ENCODE data around the gene HOXA9. TPM values are rescaled to one million over a fixed set of nuclear protein-coding genes. Genes with fewer than 3 reads are reported as not detected.

The HOXA9 gene
- total and polyA plus RNA-seq, 4 donors: 0.02 to 0.70 TPM; not detected in 2

DNA sequence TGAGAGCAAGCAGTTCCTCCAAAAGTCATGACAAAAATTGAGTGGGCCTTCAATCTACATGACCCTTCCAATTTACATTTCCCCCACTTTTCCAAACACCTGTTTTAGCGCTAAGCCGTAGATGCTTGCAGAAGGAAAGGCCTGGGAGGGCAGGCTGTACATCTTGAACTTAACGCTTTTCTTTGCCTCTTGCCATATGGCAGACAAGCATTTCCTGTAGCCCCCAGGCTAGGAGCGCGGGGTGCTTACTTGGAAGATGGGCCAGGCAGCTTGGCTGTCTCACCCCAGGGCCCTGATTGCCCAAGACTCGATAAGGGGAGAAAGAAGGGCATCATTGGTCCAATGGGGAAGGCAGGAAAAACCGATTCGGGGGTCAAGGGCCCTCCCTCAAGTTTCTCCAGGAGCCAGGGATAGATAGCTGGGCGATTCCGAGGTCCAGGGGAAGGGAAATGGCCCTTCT lies 7.0 kb upstream of the HOXA9 start:
- no peak for TF ChIP-seq FOXA2 (IDR thresholded peaks at IDR 0.05)
- TF ChIP-seq, protein P1, sequence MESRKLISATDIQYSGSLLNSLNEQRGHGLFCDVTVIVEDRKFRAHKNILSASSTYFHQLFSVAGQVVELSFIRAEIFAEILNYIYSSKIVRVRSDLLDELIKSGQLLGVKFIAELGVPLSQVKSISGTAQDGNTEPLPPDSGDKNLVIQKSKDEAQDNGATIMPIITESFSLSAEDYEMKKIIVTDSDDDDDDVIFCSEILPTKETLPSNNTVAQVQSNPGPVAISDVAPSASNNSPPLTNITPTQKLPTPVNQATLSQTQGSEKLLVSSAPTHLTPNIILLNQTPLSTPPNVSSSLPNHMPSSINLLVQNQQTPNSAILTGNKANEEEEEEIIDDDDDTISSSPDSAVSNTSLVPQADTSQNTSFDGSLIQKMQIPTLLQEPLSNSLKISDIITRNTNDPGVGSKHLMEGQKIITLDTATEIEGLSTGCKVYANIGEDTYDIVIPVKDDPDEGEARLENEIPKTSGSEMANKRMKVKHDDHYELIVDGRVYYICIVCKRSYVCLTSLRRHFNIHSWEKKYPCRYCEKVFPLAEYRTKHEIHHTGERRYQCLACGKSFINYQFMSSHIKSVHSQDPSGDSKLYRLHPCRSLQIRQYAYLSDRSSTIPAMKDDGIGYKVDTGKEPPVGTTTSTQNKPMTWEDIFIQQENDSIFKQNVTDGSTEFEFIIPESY (IDR thresholded peaks at IDR 0.05): no peak
- Histone ChIP-seq H3K9ac (ENCODE audit: low read depth in 1 of 2, low read length in 2 of 2) (no peak overlapping the region), H3K27ac (ENCODE audit: low read depth in 1 of 2, low read length in 2 of 2) (no peak overlapping the region), H3K4me3 (ENCODE audit: low read depth in 1 of 3, low read length in 3 of 3) (no peak overlapping the region), H3K4me1 (ENCODE audit: control insufficient read depth in 4 of 4, insufficient read depth in 4 of 4, low read length in 3 of 4) (peaks cover 9 to 15% (median 12%) of the 10 kb centered on the region in 4 donors), H3K27me3 (ENCODE audit: control insufficient read depth in 4 of 4, insufficient read depth in 4 of 4, low read length in 3 of 4) (peaks cover 12 to 64% (median 32%) of the 10 kb centered on the region in 4 donors), H3K9me3 (ENCODE audit: control insufficient read depth in 4 of 4, low read length in 3 of 4) (peaks cover 0 to 2% (median under 1%) of the 10 kb centered on the region in 4 donors), H3K36me3 (ENCODE audit: control insufficient read depth in 4 of 4, insufficient read depth in 3 of 4, low read depth in 1 of 4, low read length in 3 of 4) (no peaks in the 10 kb centered on the region)
- WGBS: 8% methylated on average over 10 of the region's 10 CpGs
- no peak for DNase-seq (ENCODE audit: low spot score)

DNA sequence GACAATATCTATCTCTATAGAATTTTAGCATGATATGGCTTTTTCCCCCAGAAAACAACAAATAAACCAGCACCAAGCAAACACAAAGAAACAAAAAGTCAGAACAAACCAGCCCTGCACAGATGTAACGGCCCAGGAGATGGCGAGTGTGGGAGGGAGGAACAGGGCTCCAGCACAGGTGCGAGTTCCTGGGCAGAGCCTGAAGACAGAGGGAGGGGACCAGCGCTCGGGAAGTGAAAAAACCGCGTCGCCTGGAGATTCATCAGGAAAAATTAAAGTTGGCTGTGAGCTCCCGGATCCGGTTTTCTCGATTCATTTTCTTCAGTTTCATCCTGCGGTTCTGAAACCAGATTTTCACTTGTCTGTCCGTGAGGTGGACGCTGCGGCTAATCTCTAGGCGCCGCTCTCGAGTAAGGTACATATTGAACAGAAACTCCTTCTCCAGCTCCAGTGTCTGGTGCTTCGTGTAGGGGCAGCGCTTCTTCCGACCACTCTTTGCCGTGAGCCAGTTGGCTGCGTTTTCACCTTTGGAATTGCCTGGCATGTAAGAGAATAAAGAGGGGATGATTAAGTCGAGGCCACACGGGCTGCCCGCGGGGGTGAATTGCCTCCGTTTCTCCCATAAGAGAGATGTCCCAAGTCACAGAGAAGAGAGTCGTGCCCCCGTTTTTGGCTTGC lies 6.4 kb upstream of the HOXA9 start:
- TF ChIP-seq FOXA1 (IDR thresholded peaks at IDR 0.05): no peak
- Histone ChIP-seq H3K9ac (ENCODE audit: low read depth in 1 of 2, low read length in 2 of 2) (no peak overlapping the region), H3K4me1 (ENCODE audit: control insufficient read depth in 4 of 4, insufficient read depth in 4 of 4, low read length in 3 of 4) (peaks cover 9 to 15% (median 12%) of the 10 kb centered on the region in 4 donors), H3K36me3 (ENCODE audit: control insufficient read depth in 4 of 4, insufficient read depth in 3 of 4, low read depth in 1 of 4, low read length in 3 of 4) (no peaks in the 10 kb centered on the region), H3K27me3 (ENCODE audit: control insufficient read depth in 4 of 4, insufficient read depth in 4 of 4, low read length in 3 of 4) (peaks cover 8 to 61% (median 34%) of the 10 kb centered on the region in 4 donors), H3K4me3 (ENCODE audit: low read depth in 1 of 3, low read length in 3 of 3) (no peak overlapping the region), H3K9me3 (ENCODE audit: control insufficient read depth in 4 of 4, low read length in 3 of 4) (peaks cover 0 to 2% (median under 1%) of the 10 kb centered on the region in 4 donors), H3K27ac (ENCODE audit: low read depth in 1 of 2, low read length in 2 of 2) (no peak overlapping the region)
- WGBS: 7% methylated on average over 30 of the region's 30 CpGs
- DNase-seq (ENCODE audit: low spot score): no peak

DNA sequence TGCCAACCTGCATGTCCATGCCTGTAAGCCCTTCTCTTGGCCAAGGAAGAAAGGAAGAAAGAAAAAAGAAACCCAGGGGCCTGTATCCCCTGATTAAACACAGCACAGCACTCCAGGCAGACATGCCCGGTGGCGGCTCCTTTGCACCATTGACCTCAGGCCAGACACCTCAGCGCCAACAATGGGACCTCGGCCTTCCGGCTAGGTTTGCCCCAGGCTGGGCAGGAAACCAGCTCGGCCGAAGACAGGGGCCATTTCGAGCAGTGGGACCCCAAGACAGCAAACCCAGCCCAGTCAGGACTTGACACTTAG lies 5.9 kb upstream of the HOXA9 start:
- Histone ChIP-seq H3K27ac (ENCODE audit: low read depth in 1 of 2, low read length in 2 of 2) (no peak overlapping the region), H3K9ac (ENCODE audit: low read depth in 1 of 2, low read length in 2 of 2) (no peak overlapping the region)
- 8% methylated on average over 8 of the region's 8 CpGs for WGBS

More for the DNA sequence above, 5.9 kb upstream of the HOXA9 start:
- Histone ChIP-seq H3K9me3 (ENCODE audit: control insufficient read depth in 4 of 4, low read length in 3 of 4) (peaks cover 0 to 2% (median under 1%) of the 10 kb centered on the region in 4 donors), H3K4me1 (ENCODE audit: control insufficient read depth in 4 of 4, insufficient read depth in 4 of 4, low read length in 3 of 4) (peaks cover 9 to 15% (median 15%) of the 10 kb centered on the region in 4 donors), H3K27me3 (ENCODE audit: control insufficient read depth in 4 of 4, insufficient read depth in 4 of 4, low read length in 3 of 4) (peaks cover 8 to 58% (median 35%) of the 10 kb centered on the region in 4 donors), H3K36me3 (ENCODE audit: control insufficient read depth in 4 of 4, insufficient read depth in 3 of 4, low read depth in 1 of 4, low read length in 3 of 4) (no peaks in the 10 kb centered on the region), H3K4me3 (ENCODE audit: low read depth in 1 of 3, low read length in 3 of 3) (no peak overlapping the region)
- no peak for DNase-seq (ENCODE audit: low spot score)
- TF ChIP-seq, protein P2, sequence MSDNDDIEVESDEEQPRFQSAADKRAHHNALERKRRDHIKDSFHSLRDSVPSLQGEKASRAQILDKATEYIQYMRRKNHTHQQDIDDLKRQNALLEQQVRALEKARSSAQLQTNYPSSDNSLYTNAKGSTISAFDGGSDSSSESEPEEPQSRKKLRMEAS (IDR thresholded peaks at IDR 0.05): no peak
- no peak for TF ChIP-seq GABPA (IDR thresholded peaks at IDR 0.05 in 1 of 2, conservative IDR thresholded peaks at IDR 0.05 in 1 of 2)
- no peak for TF ChIP-seq JUND (IDR thresholded peaks at IDR 0.05)
- no peak for TF ChIP-seq YY1 (IDR thresholded peaks at IDR 0.05)
- no peak for TF ChIP-seq SP1 (IDR thresholded peaks at IDR 0.05)
- TF ChIP-seq HNF4G (IDR thresholded peaks at IDR 0.05): no peak
- no peak for TF ChIP-seq NR2F2 (IDR thresholded peaks at IDR 0.05)
- TF ChIP-seq, protein P1 (IDR thresholded peaks at IDR 0.05): no peak
- TF ChIP-seq RXRA (IDR thresholded peaks at IDR 0.05): no peak
- no peak for TF ChIP-seq RAD21 (IDR thresholded peaks at IDR 0.05)
- TF ChIP-seq, protein P3, sequence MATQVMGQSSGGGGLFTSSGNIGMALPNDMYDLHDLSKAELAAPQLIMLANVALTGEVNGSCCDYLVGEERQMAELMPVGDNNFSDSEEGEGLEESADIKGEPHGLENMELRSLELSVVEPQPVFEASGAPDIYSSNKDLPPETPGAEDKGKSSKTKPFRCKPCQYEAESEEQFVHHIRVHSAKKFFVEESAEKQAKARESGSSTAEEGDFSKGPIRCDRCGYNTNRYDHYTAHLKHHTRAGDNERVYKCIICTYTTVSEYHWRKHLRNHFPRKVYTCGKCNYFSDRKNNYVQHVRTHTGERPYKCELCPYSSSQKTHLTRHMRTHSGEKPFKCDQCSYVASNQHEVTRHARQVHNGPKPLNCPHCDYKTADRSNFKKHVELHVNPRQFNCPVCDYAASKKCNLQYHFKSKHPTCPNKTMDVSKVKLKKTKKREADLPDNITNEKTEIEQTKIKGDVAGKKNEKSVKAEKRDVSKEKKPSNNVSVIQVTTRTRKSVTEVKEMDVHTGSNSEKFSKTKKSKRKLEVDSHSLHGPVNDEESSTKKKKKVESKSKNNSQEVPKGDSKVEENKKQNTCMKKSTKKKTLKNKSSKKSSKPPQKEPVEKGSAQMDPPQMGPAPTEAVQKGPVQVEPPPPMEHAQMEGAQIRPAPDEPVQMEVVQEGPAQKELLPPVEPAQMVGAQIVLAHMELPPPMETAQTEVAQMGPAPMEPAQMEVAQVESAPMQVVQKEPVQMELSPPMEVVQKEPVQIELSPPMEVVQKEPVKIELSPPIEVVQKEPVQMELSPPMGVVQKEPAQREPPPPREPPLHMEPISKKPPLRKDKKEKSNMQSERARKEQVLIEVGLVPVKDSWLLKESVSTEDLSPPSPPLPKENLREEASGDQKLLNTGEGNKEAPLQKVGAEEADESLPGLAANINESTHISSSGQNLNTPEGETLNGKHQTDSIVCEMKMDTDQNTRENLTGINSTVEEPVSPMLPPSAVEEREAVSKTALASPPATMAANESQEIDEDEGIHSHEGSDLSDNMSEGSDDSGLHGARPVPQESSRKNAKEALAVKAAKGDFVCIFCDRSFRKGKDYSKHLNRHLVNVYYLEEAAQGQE (IDR thresholded peaks at IDR 0.05): no peak
- no peak for TF ChIP-seq FOXA1 (IDR thresholded peaks at IDR 0.05)
